Activated CD4-positive, alpha-beta T cell treated with anti-CD3 and anti-CD28 coated beads, Interleukin-10, Interleukin-2, amounts not matched to agents 100 ng/mL and 50 ng/mL, durations not matched to agents 16 hours and 8 hours (primary cell): ENCODE data around the gene RNF11.
"Not testable (repeated sequence)": the region's sequence is repeated elsewhere in the genome, so short reads cannot be mapped to it uniquely, and the experiment has no call there.

Source experiments
- DNase-seq: peaks from one replicate; pipeline ENCODE4 v3.0.0-alpha.2; 2020

The RNF11 gene

GRCh38 chr1:51230501-51231078 is 5.5 kb upstream of the RNF11 start:
- no peak for DNase-seq

GRCh38 chr1:51231120-51231519 is 5.0 kb upstream of the RNF11 start:
- no peak for DNase-seq

GRCh38 chr1:51231896-51232295 is 4.2 kb upstream of the RNF11 start:
- no peak for DNase-seq

GRCh38 chr1:51234236-51234635 is 1.8 kb upstream of the RNF11 start:
- not testable (repeated sequence) for DNase-seq

- DNase-seq = peak; percentile 28
These were observed 1.2 kb upstream of the RNF11 start for GRCh38 chr1:51234721-51235425.

GRCh38 chr1:51236531-51237350 is 668 bp downstream of the RNF11 start:
- peak; percentile 25 for DNase-seq

GRCh38 chr1:51237351-51238033 is 1.4 kb downstream of the RNF11 start:
- no peak for DNase-seq

GRCh38 chr1:51238034-51238403 is 1.9 kb downstream of the RNF11 start:
- DNase-seq = no peak

GRCh38 chr1:51240084-51240483 is 4.0 kb downstream of the RNF11 start:
- no peak for DNase-seq

- DNase-seq = no peak
These were observed 5.0 kb downstream of the RNF11 start for GRCh38 chr1:51241119-51241518.

GRCh38 chr1:51242546-51242945 is 6.5 kb downstream of the RNF11 start:
- no peak for DNase-seq

- no peak for DNase-seq
These were observed 10.9 kb downstream of the RNF11 start for GRCh38 chr1:51247022-51247421.

- no peak for DNase-seq
These were observed 11.4 kb downstream of the RNF11 start for GRCh38 chr1:51247499-51247898.

GRCh38 chr1:51249445-51249844 is 13.4 kb downstream of the RNF11 start:
- no peak for DNase-seq

- not testable (repeated sequence) for DNase-seq
These were observed 14.7 kb downstream of the RNF11 start for GRCh38 chr1:51250729-51251128.

GRCh38 chr1:51251165-51251564 is 15.1 kb downstream of the RNF11 start:
- not testable (repeated sequence) for DNase-seq

GRCh38 chr1:51252366-51252765 is 16.3 kb downstream of the RNF11 start:
- no peak for DNase-seq

GRCh38 chr1:51253691-51254090 is 17.6 kb downstream of the RNF11 start:
- no peak for DNase-seq

- DNase-seq = no peak
These were observed 19.3 kb downstream of the RNF11 start for GRCh38 chr1:51255331-51255730.

GRCh38 chr1:51263147-51263877 is 27.2 kb downstream of the RNF11 start:
- DNase-seq = no peak

- no peak for DNase-seq
These were observed 28.4 kb downstream of the RNF11 start for GRCh38 chr1:51264451-51264850.

- no peak for DNase-seq
These were observed 29.5 kb downstream of the RNF11 start for GRCh38 chr1:51265618-51266017.

- DNase-seq = no peak
These were observed 30.1 kb downstream of the RNF11 start for GRCh38 chr1:51266181-51266580.
